ENCODE results near the gene TMEM161A. TPM values are rescaled to one million over a fixed set of nuclear protein-coding genes. Genes with fewer than 3 reads are reported as not detected.
"Not testable (repeated sequence)": the region's sequence is repeated elsewhere in the genome, so short reads cannot be mapped to it uniquely, and the experiment has no call there.

Gene TMEM161A
- polyA plus RNA-seq (2013, experiment 1 of 2; ENCODE audit: insufficient read length) = 23.8 TPM
- 19.9 TPM for polyA plus RNA-seq (2013, experiment 2 of 2; ENCODE audit: insufficient read length)

GRCh38 chr19:19138109-19138981 is at the start of gene TMEM161A:
TMEM161A (minus strand) TSS chr19:19138478; CDS start chr19:19138428, 50 bp downstream.
- DNase-seq = peak; percentile 100

GRCh38 chr19:19186742-19187141 is 48.5 kb upstream of the TMEM161A start:
- DNase-seq = no peak

- DNase-seq = peak; percentile 59
Observed at GRCh38 chr19:19185853-19186740, 47.8 kb upstream of the TMEM161A start.

GRCh38 chr19:19181488-19181998 is 43.3 kb upstream of the TMEM161A start:
- DNase-seq = no peak

- DNase-seq = no peak
Observed at GRCh38 chr19:19179548-19180441, 41.5 kb upstream of the TMEM161A start.

GRCh38 chr19:19176950-19177349 is 38.7 kb upstream of the TMEM161A start:
- DNase-seq = peak; percentile 4

GRCh38 chr19:19173243-19173642 is 35.0 kb upstream of the TMEM161A start:
- not testable (repeated sequence) for DNase-seq

- DNase-seq = peak; percentile 25
Observed at GRCh38 chr19:19171821-19172532, 33.7 kb upstream of the TMEM161A start.

- no peak for DNase-seq
Observed at GRCh38 chr19:19170873-19171672, 32.8 kb upstream of the TMEM161A start.

GRCh38 chr19:19170053-19170872 is 32.0 kb upstream of the TMEM161A start, which contains the start of gene MEF2B:
MEF2B (minus strand) TSS chr19:19170263; CDS start chr19:19150735, 19,528 bp downstream.
- DNase-seq = peak; percentile 56

GRCh38 chr19:19169236-19170052 is 31.2 kb upstream of the TMEM161A start:
- DNase-seq = no peak

- no peak for DNase-seq
Observed at GRCh38 chr19:19167612-19168011, 29.3 kb upstream of the TMEM161A start.

- DNase-seq = no peak
Observed at GRCh38 chr19:19165396-19165795, 27.1 kb upstream of the TMEM161A start.

- DNase-seq = no peak
Observed at GRCh38 chr19:19162495-19162894, 24.2 kb upstream of the TMEM161A start.

- DNase-seq = no peak
Observed at GRCh38 chr19:19160461-19161035, 22.3 kb upstream of the TMEM161A start.

GRCh38 chr19:19159534-19159933 is 21.3 kb upstream of the TMEM161A start:
- no peak for DNase-seq

GRCh38 chr19:19157808-19158207 is 19.5 kb upstream of the TMEM161A start:
- DNase-seq = no peak

All from fibroblast of skin of back (primary cell).